WTC11 (cell line): Measurements from ENCODE around the gene MICA.

Source experiments
- SOX15 ChIP-seq: fragments of 250-450 bp; sonication (Bioruptor Pico); IDR thresholded peaks from 2 replicates; pipeline ENCODE4 v1.9.0; 2021; ENCODE audit warnings: mild to moderate bottlenecking
- ZBTB21 ChIP-seq: sonication (generic); formaldehyde crosslinking; IDR thresholded peaks from 2 replicates; pipeline ENCODE4 v1.8.1; 2023; ENCODE audit warnings: mild to moderate bottlenecking, missing genetic modification reagents, borderline replicate concordance
- ZNF317 ChIP-seq: sonication (generic); formaldehyde crosslinking; IDR thresholded peaks from 2 replicates; pipeline ENCODE4 v1.8.1; 2023; ENCODE audit warnings: low read depth, mild to moderate bottlenecking, moderate library complexity, missing genetic modification reagents, borderline replicate concordance
- ZNF671 ChIP-seq: fragments of 250-450 bp; sonication (Bioruptor Pico); IDR thresholded peaks from 2 replicates; pipeline ENCODE4 v1.8.0; 2021; ENCODE audit warnings: mild to moderate bottlenecking
- TF ChIP-seq, protein P1 (sequence below): sonication (generic); formaldehyde crosslinking; IDR thresholded peaks from 2 replicates; pipeline ENCODE4 v1.8.0; 2022; ENCODE audit warnings: mild to moderate bottlenecking, missing genetic modification reagents
- TF ChIP-seq, protein P2 (sequence below): fragments of 250-450 bp; sonication (Bioruptor Pico); IDR thresholded peaks from 2 replicates; pipeline ENCODE4 v1.9.0; 2021; ENCODE audit warnings: mild to moderate bottlenecking
- TF ChIP-seq, protein P3 (sequence below): fragments of 200-600 bp; IDR thresholded peaks from 2 replicates; pipeline ENCODE4 v1.8.0; 2022; ENCODE audit warnings: antibody characterized with exemption
- TF ChIP-seq, protein P4 (sequence below): sonication (generic); formaldehyde crosslinking; IDR thresholded peaks from 2 replicates; pipeline ENCODE4 v1.8.1; 2022; ENCODE audit warnings: mild to moderate bottlenecking, moderate library complexity, missing genetic modification reagents
- TF ChIP-seq, protein P5 (sequence below): sonication (generic); formaldehyde crosslinking; IDR thresholded peaks from 2 replicates; pipeline ENCODE4 v1.8.0; 2022; ENCODE audit warnings: mild to moderate bottlenecking, missing genetic modification reagents

DNA sequence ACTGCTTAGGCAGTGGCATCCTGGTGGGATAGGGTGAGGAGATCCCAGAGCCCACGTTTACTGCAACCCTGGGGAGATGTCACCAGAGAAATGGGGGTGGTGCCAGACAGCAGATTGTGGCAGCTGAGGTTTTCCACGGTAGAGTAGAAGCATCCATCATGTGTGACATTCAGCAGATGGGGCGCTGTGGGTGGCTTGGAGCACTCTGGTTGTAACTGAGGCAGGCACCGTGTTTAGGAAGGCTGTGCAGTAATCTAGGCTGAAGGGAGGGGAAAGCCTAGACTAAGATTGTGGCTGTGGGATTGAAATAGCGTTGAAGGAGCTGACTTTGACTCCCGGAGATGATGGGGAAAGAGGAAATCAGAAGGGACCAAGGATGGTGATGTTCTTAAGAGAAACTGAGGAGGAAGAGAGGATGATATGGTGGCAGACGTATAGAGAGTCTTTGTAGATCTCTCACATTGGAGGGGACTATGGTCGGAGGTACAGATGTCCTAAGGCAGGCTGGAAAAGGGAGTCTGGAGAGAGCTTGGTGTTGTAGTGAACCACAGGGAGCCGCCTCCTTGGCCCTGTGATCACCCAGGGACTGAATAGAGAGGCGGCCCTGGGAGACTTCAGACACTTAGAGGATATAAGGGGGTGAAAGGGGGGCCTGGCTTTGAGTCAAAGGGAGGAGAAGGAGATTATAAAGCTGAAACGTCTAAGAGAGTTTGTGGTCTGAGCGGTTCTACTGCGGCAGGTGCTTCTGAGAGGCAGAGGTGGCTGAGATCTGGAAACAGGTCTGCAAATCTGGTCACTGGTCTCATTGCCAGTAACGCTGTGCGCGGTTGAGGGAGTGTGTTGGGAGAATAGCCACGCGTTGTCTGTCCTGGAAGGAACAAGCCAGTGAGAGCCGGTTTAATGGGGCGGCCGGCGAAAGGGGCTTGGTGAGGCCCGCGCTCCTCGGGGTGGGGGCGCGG, 792 bp upstream of the MICA start:
- TF ChIP-seq SOX15: no peak
- TF ChIP-seq, protein P1, sequence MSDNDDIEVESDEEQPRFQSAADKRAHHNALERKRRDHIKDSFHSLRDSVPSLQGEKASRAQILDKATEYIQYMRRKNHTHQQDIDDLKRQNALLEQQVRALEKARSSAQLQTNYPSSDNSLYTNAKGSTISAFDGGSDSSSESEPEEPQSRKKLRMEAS (CRISPR knock-in tag): no peak
- TF ChIP-seq, protein P2, sequence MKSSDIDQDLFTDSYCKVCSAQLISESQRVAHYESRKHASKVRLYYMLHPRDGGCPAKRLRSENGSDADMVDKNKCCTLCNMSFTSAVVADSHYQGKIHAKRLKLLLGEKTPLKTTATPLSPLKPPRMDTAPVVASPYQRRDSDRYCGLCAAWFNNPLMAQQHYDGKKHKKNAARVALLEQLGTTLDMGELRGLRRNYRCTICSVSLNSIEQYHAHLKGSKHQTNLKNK (CRISPR knock-in tag): no peak
- TF ChIP-seq, protein P3, sequence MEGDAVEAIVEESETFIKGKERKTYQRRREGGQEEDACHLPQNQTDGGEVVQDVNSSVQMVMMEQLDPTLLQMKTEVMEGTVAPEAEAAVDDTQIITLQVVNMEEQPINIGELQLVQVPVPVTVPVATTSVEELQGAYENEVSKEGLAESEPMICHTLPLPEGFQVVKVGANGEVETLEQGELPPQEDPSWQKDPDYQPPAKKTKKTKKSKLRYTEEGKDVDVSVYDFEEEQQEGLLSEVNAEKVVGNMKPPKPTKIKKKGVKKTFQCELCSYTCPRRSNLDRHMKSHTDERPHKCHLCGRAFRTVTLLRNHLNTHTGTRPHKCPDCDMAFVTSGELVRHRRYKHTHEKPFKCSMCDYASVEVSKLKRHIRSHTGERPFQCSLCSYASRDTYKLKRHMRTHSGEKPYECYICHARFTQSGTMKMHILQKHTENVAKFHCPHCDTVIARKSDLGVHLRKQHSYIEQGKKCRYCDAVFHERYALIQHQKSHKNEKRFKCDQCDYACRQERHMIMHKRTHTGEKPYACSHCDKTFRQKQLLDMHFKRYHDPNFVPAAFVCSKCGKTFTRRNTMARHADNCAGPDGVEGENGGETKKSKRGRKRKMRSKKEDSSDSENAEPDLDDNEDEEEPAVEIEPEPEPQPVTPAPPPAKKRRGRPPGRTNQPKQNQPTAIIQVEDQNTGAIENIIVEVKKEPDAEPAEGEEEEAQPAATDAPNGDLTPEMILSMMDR: no peak
- TF ChIP-seq, protein P4, sequence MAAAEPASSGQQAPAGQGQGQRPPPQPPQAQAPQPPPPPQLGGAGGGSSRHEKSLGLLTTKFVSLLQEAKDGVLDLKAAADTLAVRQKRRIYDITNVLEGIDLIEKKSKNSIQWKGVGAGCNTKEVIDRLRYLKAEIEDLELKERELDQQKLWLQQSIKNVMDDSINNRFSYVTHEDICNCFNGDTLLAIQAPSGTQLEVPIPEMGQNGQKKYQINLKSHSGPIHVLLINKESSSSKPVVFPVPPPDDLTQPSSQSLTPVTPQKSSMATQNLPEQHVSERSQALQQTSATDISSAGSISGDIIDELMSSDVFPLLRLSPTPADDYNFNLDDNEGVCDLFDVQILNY: no peak
- TF ChIP-seq, protein P5, sequence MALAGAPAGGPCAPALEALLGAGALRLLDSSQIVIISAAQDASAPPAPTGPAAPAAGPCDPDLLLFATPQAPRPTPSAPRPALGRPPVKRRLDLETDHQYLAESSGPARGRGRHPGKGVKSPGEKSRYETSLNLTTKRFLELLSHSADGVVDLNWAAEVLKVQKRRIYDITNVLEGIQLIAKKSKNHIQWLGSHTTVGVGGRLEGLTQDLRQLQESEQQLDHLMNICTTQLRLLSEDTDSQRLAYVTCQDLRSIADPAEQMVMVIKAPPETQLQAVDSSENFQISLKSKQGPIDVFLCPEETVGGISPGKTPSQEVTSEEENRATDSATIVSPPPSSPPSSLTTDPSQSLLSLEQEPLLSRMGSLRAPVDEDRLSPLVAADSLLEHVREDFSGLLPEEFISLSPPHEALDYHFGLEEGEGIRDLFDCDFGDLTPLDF (CRISPR knock-in tag): no peak
- TF ChIP-seq ZNF317 (CRISPR knock-in tag): no peak
- no peak for TF ChIP-seq ZNF671
- TF ChIP-seq ZBTB21 (CRISPR knock-in tag): no peak
